HL-60 (cell line): ENCODE data around the gene LRRTM2.

ENCODE experiments used
- DNase-seq, 2 experiments: peaks; one replicate each; pipeline ENCODE4 v3.0.0-alpha.2; 2010 to 2020; ENCODE audit warnings: low read depth in 1 of 2, low spot score in 1 of 2
- H3K27ac ChIP-seq: fragments of 250-450 bp; sonication (Bioruptor Pico); replicated peaks from 2 replicates; pipeline ENCODE4 v1.5.1; 2020; ENCODE audit warnings: mild to moderate bottlenecking, moderate library complexity
- H3K27me3 ChIP-seq: fragments of 250-450 bp; sonication (Bioruptor Pico); 2 replicates; pipeline ENCODE4 v1.5.1; 2021; ENCODE audit warnings: mild to moderate bottlenecking, moderate library complexity; ENCODE audit not compliant: insufficient read depth, poor library complexity, severe bottlenecking
- H3K4me3 ChIP-seq: replicated peaks from 2 replicates; pipeline ENCODE4 v1.5.1; 2011; ENCODE audit warnings: mild to moderate bottlenecking, control low read depth, low read length; ENCODE audit not compliant: insufficient read depth
- CTCF ChIP-seq: IDR thresholded peaks from one replicate; pipeline ENCODE4 v1.5.1; 2011; ENCODE audit warnings: low read length, control low read depth, inconsistent platforms; ENCODE audit not compliant: insufficient read depth
- GABPA ChIP-seq: IDR thresholded peaks from 2 replicates; pipeline ENCODE4 v1.6.1; 2012; ENCODE audit warnings: low read depth
- POLR2AphosphoS5 ChIP-seq: IDR thresholded peaks from 2 replicates; pipeline ENCODE4 v1.6.1; 2012; ENCODE audit warnings: low read depth
- REST ChIP-seq: IDR thresholded peaks from 2 replicates; pipeline ENCODE4 v1.6.1; 2012; ENCODE audit warnings: low read depth; ENCODE audit not compliant: insufficient replicate concordance
- SPI1 ChIP-seq: IDR thresholded peaks from 2 replicates; pipeline ENCODE4 v1.6.1; 2012; ENCODE audit warnings: low read depth, mild to moderate bottlenecking, borderline replicate concordance

Gene LRRTM2

DNA sequence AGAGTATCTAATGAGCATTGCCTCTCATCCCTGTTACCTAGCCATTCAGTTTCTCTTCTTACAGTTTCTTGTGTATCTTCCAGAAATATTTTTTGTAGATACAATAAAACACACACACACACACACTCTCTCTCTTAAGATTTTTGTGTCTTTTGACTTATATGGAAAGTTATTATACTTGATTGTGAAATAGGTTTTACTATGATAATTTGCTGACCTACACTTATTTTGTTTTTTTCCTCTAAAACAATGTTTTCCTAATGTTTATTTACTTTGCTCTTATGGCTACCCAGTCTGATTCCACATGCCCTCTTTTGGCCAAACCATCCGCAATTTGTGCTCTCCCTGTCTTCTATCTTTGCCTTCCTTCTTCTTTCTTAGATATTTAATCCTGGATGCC lies 25.3 kb downstream of the LRRTM2 start:
- H3K4me3 ChIP-seq = no peak overlapping the region
- no peak for DNase-seq
- H3K27ac ChIP-seq = no peak overlapping the region
- H3K27me3 ChIP-seq = no peaks in the 10 kb centered on the region
- TF ChIP-seq CTCF (no peak), GABPA (no peak), POLR2AphosphoS5 (no peak), REST (no peak), SPI1 (no peak)

DNA sequence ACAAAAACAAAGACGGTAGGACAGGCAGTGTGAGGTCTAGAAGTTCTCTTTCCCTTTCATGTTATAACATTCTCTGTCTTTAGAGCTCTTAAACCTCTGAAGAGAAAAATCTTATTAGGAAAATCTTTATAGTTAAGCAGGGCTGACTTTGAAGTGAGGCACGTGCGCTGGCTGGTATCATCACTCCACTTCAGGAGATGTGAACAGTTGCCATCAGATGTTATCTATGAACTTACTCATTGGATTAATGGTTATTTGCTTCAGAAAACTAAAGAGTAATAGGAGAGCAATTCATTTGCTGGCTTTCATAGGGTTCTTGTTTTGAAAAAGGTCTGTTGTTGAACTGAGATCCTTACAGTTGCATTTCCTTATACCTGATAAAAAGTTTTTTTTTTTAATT lies 25.7 kb downstream of the LRRTM2 start:
- Histone ChIP-seq H3K4me3 (no peak overlapping the region), H3K27me3 (no peaks in the 10 kb centered on the region), H3K27ac (no peak overlapping the region)
- no peak for TF ChIP-seq GABPA
- TF ChIP-seq REST = no peak
- no peak for TF ChIP-seq SPI1
- TF ChIP-seq POLR2AphosphoS5 = no peak
- TF ChIP-seq CTCF = no peak
- no peak for DNase-seq

- no peaks in the 10 kb centered on the region for H3K27me3 ChIP-seq
- DNase-seq = no peak
- no peak overlapping the region for H3K27ac ChIP-seq
- H3K4me3 ChIP-seq = no peak overlapping the region
- TF ChIP-seq SPI1 (no peak), POLR2AphosphoS5 (no peak), CTCF (no peak), REST (no peak), GABPA (no peak)
These were observed 30.2 kb downstream of the LRRTM2 start for GRCh38 chr5:138844812-138845513.
